PFSK-1 (cell line): Measurements from ENCODE around the gene SLC16A9.

ENCODE experiments used
- FOXP2 ChIP-seq: optimal IDR thresholded peaks from 2 replicates; pipeline ENCODE3; 2011; ENCODE audit warnings: borderline replicate concordance, control low read depth, inconsistent platforms; ENCODE audit not compliant: insufficient read depth; ENCODE audit errors: extremely low read length, extremely low read depth
- POLR2AphosphoS5 ChIP-seq: IDR thresholded peaks from 2 replicates; pipeline ENCODE4 v1.6.1; 2012; ENCODE audit warnings: low read depth, mild to moderate bottlenecking, control low read depth, low read length, moderate library complexity
- SIN3A ChIP-seq: IDR thresholded peaks from 2 replicates; pipeline ENCODE4 v1.6.1; 2012; ENCODE audit warnings: mild to moderate bottlenecking, low read length, moderate library complexity, borderline replicate concordance; ENCODE audit not compliant: insufficient read depth
- TAF1 ChIP-seq: IDR thresholded peaks from 2 replicates; pipeline ENCODE4 v1.6.1; 2012; ENCODE audit warnings: low read length, control low read depth, borderline replicate concordance; ENCODE audit not compliant: insufficient read depth
- TF ChIP-seq, protein P1 (sequence below), 2 experiments: IDR thresholded peaks; 2 replicates each; pipeline versions ENCODE4 v1.6.1 to v1.8.0; 2011 to 2012; ENCODE audit warnings: low read depth in 2 of 2, low read length in 2 of 2, control low read depth in 1 of 2, inconsistent platforms in 1 of 2, mild to moderate bottlenecking in 1 of 2, moderate library complexity in 1 of 2; ENCODE audit not compliant: insufficient read depth in 1 of 2

Gene SLC16A9

DNA sequence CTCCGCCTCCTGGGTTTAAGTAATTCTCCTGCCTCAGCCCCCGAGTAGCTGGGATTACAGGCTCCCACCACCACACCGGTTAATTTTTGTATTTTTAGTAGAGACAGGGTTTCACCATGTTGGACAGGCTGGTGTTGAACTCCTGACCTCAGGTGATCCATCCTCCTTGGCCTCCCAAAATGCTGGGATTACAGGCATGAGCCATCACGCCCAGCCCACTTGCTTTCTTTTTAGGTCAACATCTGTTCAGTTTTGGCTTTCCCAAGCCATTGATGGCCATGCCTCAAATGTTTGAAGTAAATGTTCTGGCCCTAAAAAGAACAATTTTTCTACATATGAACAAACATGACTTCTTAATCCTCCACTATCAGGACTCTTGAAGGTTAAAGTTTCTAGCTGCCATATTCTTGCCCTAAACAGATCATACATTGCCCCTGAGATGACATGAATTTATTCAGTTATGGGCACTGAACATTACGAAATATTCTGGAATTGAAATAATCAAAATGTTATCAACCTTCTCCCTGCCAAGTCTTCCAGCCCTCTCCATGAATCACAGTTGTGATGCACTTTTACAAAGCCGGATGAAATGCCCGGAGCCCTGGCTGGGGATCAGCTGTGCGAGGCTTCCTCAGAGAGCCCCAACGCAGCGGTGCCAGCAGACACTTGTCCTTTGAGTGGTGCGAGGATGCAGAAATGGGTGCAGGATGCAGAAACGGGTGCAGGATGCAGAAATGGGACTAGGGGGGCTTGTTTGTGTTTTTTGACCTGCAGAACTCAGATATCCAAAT is 40.7 kb upstream of the SLC16A9 start:
- no peak for TF ChIP-seq FOXP2
- no peak for TF ChIP-seq SIN3A
- TF ChIP-seq TAF1, result no peak
- TF ChIP-seq, protein P1, sequence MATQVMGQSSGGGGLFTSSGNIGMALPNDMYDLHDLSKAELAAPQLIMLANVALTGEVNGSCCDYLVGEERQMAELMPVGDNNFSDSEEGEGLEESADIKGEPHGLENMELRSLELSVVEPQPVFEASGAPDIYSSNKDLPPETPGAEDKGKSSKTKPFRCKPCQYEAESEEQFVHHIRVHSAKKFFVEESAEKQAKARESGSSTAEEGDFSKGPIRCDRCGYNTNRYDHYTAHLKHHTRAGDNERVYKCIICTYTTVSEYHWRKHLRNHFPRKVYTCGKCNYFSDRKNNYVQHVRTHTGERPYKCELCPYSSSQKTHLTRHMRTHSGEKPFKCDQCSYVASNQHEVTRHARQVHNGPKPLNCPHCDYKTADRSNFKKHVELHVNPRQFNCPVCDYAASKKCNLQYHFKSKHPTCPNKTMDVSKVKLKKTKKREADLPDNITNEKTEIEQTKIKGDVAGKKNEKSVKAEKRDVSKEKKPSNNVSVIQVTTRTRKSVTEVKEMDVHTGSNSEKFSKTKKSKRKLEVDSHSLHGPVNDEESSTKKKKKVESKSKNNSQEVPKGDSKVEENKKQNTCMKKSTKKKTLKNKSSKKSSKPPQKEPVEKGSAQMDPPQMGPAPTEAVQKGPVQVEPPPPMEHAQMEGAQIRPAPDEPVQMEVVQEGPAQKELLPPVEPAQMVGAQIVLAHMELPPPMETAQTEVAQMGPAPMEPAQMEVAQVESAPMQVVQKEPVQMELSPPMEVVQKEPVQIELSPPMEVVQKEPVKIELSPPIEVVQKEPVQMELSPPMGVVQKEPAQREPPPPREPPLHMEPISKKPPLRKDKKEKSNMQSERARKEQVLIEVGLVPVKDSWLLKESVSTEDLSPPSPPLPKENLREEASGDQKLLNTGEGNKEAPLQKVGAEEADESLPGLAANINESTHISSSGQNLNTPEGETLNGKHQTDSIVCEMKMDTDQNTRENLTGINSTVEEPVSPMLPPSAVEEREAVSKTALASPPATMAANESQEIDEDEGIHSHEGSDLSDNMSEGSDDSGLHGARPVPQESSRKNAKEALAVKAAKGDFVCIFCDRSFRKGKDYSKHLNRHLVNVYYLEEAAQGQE (IDR thresholded peaks at IDR 0.05; ENCODE audit: insufficient read depth in 1 of 2, low read depth in 2 of 2, low read length in 2 of 2), result no peak
- TF ChIP-seq POLR2AphosphoS5, result no peak

DNA sequence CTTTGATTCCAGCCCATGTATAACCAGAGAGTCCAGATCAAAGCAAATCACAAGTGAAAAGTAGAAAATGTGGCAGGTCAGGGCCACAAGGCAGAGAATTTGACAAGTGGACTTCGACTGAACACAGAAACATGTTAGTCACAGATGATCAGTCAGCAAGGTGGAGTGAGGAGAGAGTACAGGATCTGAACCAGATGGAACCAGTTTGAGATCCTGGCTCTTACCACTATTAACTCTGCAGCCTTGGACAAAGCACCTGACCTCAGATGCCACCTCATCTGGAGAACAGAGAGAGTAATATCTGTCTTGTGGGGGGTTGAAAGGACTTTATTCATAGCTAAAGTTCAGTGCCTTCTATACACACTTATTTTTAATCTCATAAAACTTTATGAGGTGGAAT is 39.2 kb upstream of the SLC16A9 start:
- TF ChIP-seq SIN3A (no peak), FOXP2 (no peak), POLR2AphosphoS5 (no peak), TAF1 (no peak)
- TF ChIP-seq, protein P1 (IDR thresholded peaks at IDR 0.05; ENCODE audit: insufficient read depth in 1 of 2, low read depth in 2 of 2, low read length in 2 of 2), result no peak

DNA sequence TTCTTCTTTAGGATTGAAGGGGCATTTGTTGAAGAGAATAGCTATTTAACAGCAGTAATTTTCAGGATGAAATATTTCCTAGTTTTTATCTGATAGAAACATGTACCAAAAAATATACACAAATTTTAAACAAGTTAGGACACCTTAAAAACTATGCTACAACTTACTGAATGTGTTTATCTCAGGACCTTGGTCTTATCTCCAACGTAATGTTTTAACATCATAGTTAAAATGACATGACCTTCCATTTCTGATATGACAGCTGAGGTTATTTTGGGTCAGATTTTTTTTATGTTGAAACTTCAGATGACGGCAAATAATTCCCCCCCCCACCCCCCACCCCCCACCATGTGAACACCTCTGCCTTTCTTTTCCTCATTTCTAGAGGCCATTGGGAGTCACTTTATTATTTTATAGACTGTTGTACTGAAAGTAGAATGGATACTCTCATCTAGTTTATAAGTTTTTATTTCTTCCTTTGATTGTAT is 35.6 kb upstream of the SLC16A9 start:
- TF ChIP-seq POLR2AphosphoS5 (no peak), TAF1 (no peak), FOXP2 (no peak), SIN3A (no peak)
- TF ChIP-seq, protein P1 (IDR thresholded peaks at IDR 0.05; ENCODE audit: insufficient read depth in 1 of 2, low read depth in 2 of 2, low read length in 2 of 2), result no peak

DNA sequence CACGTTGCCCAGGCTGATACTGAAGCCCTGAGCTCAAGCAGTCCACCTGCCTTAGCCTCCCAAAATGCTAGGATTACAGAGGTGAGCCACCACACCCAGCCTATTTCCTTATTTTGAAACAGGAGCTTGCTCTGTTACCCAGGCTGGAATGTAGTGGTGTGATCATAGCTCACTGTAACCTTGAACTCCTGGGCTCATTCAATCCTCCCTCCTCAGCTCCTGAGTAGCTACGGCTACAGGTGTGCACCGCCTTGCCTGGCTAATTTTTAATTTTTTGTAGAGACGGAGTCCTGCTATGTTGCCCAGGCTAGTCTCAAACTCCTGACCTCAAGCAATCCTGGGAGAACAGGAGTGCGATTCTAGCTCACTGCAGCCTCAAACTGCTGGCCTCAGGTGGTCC is 31.9 kb upstream of the SLC16A9 start:
- TF ChIP-seq, protein P1 (IDR thresholded peaks at IDR 0.05; ENCODE audit: insufficient read depth in 1 of 2, low read depth in 2 of 2, low read length in 2 of 2), result no peak
- TF ChIP-seq SIN3A (no peak), POLR2AphosphoS5 (no peak), FOXP2 (no peak), TAF1 (no peak)
